Stimulated activated naive CD8-positive, alpha-beta T cell treated with anti-CD3 and anti-CD28 coated beads, Interleukin-15, Interleukin-2, amounts not matched to agents 100 ng/mL and 50 ng/mL, for 24 hours (primary cell): ENCODE results near the gene NAT8L.

Source experiments
- H3K27ac Mint-ChIP-seq: one replicate; pipeline ENCODE4 v1.8.0; 2021; ENCODE audit warnings: mild to moderate bottlenecking, mixed read lengths
- H3K27me3 Mint-ChIP-seq: one replicate; pipeline ENCODE4 v1.8.0; 2021; ENCODE audit warnings: mixed read lengths
- H3K36me3 Mint-ChIP-seq: one replicate; pipeline ENCODE4 v1.8.0; 2021; ENCODE audit warnings: low read depth, mixed read lengths
- H3K4me1 Mint-ChIP-seq: one replicate; pipeline ENCODE4 v1.8.0; 2021; ENCODE audit warnings: low read depth, mixed read lengths
- H3K4me3 Mint-ChIP-seq: one replicate; pipeline ENCODE4 v1.8.0; 2021; ENCODE audit warnings: mild to moderate bottlenecking, mixed read lengths
- H3K9me3 Mint-ChIP-seq: one replicate; pipeline ENCODE4 v1.8.0; 2021; ENCODE audit warnings: mixed read lengths

NAT8L gene

GRCh38 chr4:2074588-2074987 lies 15.5 kb downstream of the NAT8L start:
- Mint-ChIP-seq H3K27me3 (no peaks in the 10 kb centered on the region), H3K27ac (no peak overlapping the region), H3K4me1 (no peaks in the 10 kb centered on the region), H3K4me3 (no peak overlapping the region), H3K36me3 (no peaks in the 10 kb centered on the region), H3K9me3 (no peaks in the 10 kb centered on the region)

DNA sequence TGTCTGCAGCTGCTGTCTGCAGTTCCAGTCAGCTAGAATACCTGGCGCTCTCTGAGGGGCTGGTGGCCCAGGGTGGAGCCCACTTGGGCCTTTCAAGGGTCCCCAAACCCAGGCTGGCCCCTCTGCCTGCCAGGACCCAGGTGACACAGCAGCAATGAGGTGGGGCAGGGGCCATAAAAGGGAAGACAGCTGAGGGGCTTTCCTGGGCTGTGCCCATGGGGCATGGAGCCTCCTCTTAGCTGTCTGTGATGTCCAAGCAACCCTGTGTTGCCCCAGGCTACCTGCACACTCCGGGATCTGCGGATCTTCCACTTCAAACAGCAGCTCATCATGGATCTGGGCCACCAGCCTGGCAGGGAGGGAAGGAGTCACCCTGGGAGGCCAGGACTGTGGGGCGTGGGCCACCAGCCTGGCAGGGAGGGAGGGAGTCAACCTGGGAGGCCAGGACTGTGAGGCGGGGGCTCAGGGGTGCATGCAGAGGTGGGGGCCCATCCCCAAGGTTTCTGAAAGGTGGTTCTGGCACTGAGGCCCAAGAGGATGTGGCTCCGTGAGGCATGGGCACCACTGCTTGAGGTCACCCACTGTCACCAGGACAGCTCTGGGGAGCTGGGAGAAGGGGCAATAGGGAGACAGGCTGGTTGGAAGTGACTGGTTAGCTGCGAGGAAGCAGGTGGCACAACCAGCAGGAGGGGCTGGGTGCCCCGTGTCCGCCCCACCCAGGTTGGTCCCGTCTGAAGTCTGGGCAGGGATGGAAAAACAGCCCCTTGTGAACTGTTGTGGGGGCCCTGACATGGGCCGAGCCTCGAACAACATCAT lies 16.3 kb downstream of the NAT8L start:
- Mint-ChIP-seq H3K27me3 (no peaks in the 10 kb centered on the region), H3K27ac (no peak overlapping the region), H3K36me3 (no peaks in the 10 kb centered on the region)

GRCh38 chr4:2075987-2076907 lies 17.1 kb downstream of the NAT8L start:
- no peaks in the 10 kb centered on the region for H3K36me3 Mint-ChIP-seq
- H3K9me3 Mint-ChIP-seq: no peaks in the 10 kb centered on the region
- H3K27me3 Mint-ChIP-seq: no peaks in the 10 kb centered on the region
- no peak overlapping the region for H3K4me3 Mint-ChIP-seq
- no peak overlapping the region for H3K27ac Mint-ChIP-seq
- no peaks in the 10 kb centered on the region for H3K4me1 Mint-ChIP-seq

More for the DNA sequence above, 16.3 kb downstream of the NAT8L start:
- H3K9me3 Mint-ChIP-seq: no peaks in the 10 kb centered on the region
- H3K4me1 Mint-ChIP-seq: no peaks in the 10 kb centered on the region
- H3K4me3 Mint-ChIP-seq: no peak overlapping the region

- H3K9me3 Mint-ChIP-seq: no peaks in the 10 kb centered on the region
- H3K27me3 Mint-ChIP-seq: no peaks in the 10 kb centered on the region
- H3K4me3 Mint-ChIP-seq: no peak overlapping the region
- H3K36me3 Mint-ChIP-seq: no peaks in the 10 kb centered on the region
- no peaks in the 10 kb centered on the region for H3K4me1 Mint-ChIP-seq
- H3K27ac Mint-ChIP-seq: no peak overlapping the region
Observed at GRCh38 chr4:2076908-2077536, 17.9 kb downstream of the NAT8L start.

DNA sequence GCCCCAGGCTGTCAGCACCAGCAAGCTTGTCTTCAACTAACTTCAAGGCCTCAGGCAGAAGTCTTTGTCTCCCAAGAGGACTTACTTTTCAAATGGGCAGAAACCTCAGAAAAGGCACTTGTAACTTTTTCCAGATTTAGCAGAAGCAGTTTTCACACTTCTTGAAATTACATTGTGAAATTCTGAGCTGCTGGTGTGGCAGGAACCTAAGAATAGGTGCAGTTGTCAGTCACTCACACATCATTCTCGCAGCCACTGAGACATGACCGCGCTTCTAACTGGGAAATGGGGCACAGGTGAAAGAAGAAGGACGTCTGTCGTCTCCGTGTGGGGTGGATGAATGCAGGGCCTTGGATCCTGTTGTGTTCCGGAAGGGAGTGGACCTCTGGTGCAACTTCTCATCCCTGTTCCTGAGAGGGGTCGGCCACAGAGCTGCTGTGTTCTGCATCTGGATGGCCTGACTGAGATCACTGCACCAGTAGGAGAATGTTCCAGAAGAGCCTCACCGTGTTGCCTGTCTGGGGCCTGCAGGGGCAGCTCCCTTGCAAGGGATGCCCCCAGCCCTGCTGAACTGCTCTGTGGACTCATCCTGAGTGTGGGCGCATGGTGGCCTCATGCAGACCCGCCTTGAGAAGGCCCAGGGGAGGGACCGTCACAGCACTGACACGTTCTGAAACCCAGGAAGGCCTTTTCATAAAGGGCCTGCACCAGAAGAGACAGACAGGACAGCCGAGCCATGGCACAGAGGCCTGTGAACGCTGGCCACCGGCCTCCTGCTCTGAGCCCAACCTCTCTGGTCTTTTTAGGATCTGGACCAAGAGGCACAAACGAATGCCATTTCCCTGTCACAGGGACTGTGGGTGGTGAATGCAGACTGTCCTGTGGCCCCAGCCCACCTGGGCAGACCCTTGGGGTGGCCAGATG lies 18.7 kb downstream of the NAT8L start:
- H3K27ac Mint-ChIP-seq: no peak overlapping the region
- H3K36me3 Mint-ChIP-seq: no peaks in the 10 kb centered on the region
- H3K27me3 Mint-ChIP-seq: no peaks in the 10 kb centered on the region
- no peak overlapping the region for H3K4me3 Mint-ChIP-seq
- H3K4me1 Mint-ChIP-seq: no peaks in the 10 kb centered on the region
- no peaks in the 10 kb centered on the region for H3K9me3 Mint-ChIP-seq

DNA sequence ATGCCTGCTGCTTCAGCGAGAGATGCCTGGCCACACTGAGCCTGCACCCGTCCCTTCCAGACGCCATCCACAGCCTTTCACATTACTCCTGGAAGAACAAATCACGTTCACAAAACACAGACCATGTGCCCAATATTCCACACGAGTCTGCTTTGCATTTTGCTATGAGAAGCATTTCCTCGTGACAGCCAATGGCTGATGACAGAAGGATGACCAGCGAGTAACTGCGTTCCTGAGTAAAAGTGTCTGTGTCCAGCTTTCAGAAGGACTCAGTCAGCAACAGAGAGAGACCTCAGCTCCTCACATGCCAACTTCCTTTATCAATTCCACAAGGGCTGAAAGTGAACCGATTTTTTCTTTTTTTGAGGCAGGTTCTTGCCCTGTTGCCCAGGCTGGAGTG lies 19.5 kb downstream of the NAT8L start:
- Mint-ChIP-seq H3K4me1 (no peaks in the 10 kb centered on the region), H3K27ac (no peak overlapping the region), H3K36me3 (no peaks in the 10 kb centered on the region), H3K27me3 (no peaks in the 10 kb centered on the region), H3K9me3 (no peaks in the 10 kb centered on the region), H3K4me3 (no peak overlapping the region)

GRCh38 chr4:2079006-2079405 lies 19.9 kb downstream of the NAT8L start:
- no peaks in the 10 kb centered on the region for H3K27me3 Mint-ChIP-seq
- no peaks in the 10 kb centered on the region for H3K36me3 Mint-ChIP-seq
- H3K27ac Mint-ChIP-seq: no peak overlapping the region
- no peaks in the 10 kb centered on the region for H3K9me3 Mint-ChIP-seq
- H3K4me1 Mint-ChIP-seq: no peaks in the 10 kb centered on the region
- H3K4me3 Mint-ChIP-seq: no peak overlapping the region

DNA sequence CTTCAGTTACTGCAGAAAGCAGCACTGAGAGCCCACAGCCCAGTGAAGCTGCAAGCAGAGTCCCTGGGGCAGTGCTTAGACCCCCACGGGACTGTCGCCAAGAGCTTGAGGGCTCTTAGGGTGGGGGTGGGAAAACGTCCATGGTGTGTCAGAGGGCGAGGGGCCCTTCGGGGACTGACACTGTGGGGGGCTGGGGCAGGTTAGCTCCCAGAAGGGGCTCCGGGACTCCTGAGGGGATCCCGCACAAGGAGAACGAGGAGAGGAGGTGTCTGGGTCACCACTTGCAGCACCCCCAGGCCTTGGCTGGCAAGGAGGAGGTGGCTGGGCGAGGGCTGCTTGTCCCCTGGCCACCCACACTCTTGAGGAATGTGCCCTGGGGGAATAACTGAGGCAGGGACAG lies 20.8 kb downstream of the NAT8L start:
- no peak overlapping the region for H3K27ac Mint-ChIP-seq
- H3K36me3 Mint-ChIP-seq: no peaks in the 10 kb centered on the region

DNA sequence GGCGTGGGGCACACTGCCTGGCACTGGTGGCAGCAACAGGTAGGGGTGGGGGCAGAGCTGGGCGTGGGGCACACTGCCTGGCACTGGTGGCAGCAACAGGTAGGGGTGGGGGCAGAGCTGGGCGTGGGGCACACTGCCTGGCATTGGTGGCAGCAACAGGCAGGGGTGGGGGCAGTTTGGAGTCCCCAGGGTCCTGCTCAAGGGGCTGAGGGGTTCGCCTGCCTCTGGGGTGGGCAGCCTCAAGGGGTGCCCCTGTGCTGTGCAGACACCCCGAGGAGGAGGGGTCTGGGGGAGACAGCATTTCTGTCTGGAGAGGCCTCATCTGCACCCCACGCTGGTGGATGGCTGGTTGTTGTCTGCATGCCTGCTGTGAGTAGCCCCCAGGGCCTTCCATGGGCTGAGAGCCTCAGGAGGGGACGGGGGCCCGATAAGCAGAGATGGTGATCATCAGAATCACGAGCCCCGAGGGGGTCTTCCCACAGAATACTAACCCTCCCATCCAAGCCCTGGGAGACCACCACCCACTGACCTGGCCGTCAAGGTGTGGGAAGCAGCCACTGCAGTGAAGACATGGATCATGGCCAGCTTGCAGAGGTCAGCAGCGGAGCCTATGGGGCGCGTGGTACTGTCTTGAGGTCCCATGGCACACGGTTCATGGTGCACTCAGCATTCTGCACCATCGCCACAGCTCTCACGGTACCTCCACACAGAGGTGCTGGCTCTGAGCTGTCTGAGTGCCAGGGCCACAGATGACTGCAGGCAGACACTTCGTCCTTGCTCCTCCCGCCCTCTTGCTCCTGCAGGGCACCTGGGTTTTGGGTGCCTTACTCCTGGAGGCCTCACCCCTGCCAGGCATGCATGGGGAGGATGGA lies 21.5 kb downstream of the NAT8L start:
- Mint-ChIP-seq H3K4me1 (no peaks in the 10 kb centered on the region), H3K36me3 (no peaks in the 10 kb centered on the region)

More for the DNA sequence above, 20.8 kb downstream of the NAT8L start:
- Mint-ChIP-seq H3K27me3 (no peaks in the 10 kb centered on the region), H3K4me1 (no peaks in the 10 kb centered on the region), H3K9me3 (no peaks in the 10 kb centered on the region), H3K4me3 (no peak overlapping the region)

DNA sequence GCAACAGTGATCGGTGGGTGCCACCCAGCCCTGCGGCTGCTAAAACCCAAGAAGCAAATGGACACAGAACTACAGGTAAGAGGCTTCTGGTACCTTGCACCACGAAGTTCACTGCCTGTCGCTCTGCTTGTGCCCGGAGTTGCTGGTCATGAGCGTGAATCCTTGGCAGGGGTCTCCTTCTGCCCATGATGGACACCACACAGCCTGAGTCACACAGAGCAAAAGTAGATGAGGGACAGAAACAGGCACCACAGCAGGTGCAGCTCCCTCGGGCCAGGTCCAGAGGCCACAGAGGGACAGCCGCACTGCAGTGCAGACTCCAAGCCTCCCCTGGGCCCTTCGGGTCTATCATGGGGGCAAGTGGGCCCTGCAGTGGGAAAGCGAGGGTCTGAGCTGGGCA lies 22.4 kb downstream of the NAT8L start:
- no peak overlapping the region for H3K27ac Mint-ChIP-seq
- no peaks in the 10 kb centered on the region for H3K4me1 Mint-ChIP-seq
- no peak overlapping the region for H3K4me3 Mint-ChIP-seq
- H3K36me3 Mint-ChIP-seq: no peaks in the 10 kb centered on the region
- H3K27me3 Mint-ChIP-seq: no peaks in the 10 kb centered on the region
- no peaks in the 10 kb centered on the region for H3K9me3 Mint-ChIP-seq

More for the DNA sequence above, 21.5 kb downstream of the NAT8L start:
- Mint-ChIP-seq H3K27ac (no peak overlapping the region), H3K9me3 (no peaks in the 10 kb centered on the region), H3K27me3 (no peaks in the 10 kb centered on the region), H3K4me3 (no peak overlapping the region)

GRCh38 chr4:2082118-2082517 lies 23.0 kb downstream of the NAT8L start:
- H3K27ac Mint-ChIP-seq: no peak overlapping the region
- H3K27me3 Mint-ChIP-seq: no peaks in the 10 kb centered on the region
- no peak overlapping the region for H3K4me3 Mint-ChIP-seq
- H3K4me1 Mint-ChIP-seq: no peaks in the 10 kb centered on the region
- H3K9me3 Mint-ChIP-seq: no peaks in the 10 kb centered on the region
- no peaks in the 10 kb centered on the region for H3K36me3 Mint-ChIP-seq

GRCh38 chr4:2082627-2083026 lies 23.5 kb downstream of the NAT8L start:
- H3K9me3 Mint-ChIP-seq: no peaks in the 10 kb centered on the region
- H3K4me3 Mint-ChIP-seq: no peak overlapping the region
- no peaks in the 10 kb centered on the region for H3K36me3 Mint-ChIP-seq
- H3K27me3 Mint-ChIP-seq: no peaks in the 10 kb centered on the region
- H3K27ac Mint-ChIP-seq: no peak overlapping the region
- H3K4me1 Mint-ChIP-seq: no peaks in the 10 kb centered on the region

DNA sequence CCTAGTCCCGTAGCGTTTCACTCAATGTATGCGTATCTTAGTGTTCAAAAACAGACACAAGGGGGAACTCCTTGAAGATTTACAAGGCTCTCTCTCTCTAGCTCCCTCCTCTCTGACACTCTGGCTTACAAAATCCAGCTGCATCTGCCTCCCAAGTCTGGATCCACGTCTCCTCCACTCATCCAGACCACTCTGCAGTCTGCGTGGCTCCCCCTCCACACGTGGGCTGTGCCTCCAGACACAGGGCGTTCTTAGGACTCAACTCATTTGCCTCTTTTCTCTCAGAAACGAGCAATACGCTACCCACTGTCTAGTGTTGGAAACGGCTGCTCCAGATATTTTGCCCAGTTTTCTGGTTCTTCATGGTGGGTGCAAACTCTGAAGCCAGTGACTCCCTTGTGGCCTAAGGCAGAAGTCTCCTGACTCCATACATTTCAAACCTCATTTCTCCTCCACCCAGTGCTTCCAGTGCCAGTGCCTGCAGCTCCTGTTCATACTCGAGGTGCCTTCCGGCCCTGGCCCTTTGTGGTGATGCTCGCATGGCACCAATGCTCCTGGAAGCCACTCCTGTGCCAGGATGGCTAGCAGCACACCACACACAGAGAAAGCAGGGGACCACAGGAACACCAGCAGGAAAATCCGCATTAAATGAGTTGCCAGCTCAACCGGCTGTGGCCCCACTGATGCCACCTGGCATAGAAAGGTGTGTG lies 24.1 kb downstream of the NAT8L start:
- H3K4me1 Mint-ChIP-seq: no peaks in the 10 kb centered on the region

More for the DNA sequence above, 24.1 kb downstream of the NAT8L start:
- Mint-ChIP-seq H3K27ac (no peak overlapping the region), H3K9me3 (no peaks in the 10 kb centered on the region), H3K27me3 (no peaks in the 10 kb centered on the region), H3K4me3 (no peak overlapping the region), H3K36me3 (no peaks in the 10 kb centered on the region)
